DOHH2 (cell line): ENCODE measurements around the gene FXYD3.

Source experiments
- H3F3A ChIP-seq: fragments of 200-600 bp; sonication (generic), shearing (Covaris generic); 2 replicates; pipeline ENCODE4 v1.6.0; 2016; ENCODE audit warnings: antibody characterized with exemption, mild to moderate bottlenecking; ENCODE audit not compliant: control insufficient read depth, insufficient read depth
- H3K27ac ChIP-seq: fragments of 200-600 bp; sonication (generic); 2 replicates; pipeline ENCODE4 v1.5.1; 2014; ENCODE audit warnings: low read depth, mild to moderate bottlenecking, low read length, moderate library complexity
- H3K27me3 ChIP-seq: fragments of 200-600 bp; sonication (generic); 2 replicates; pipeline ENCODE4 v1.6.1; 2014; ENCODE audit warnings: mild to moderate bottlenecking, low read length, mixed read lengths; ENCODE audit not compliant: control insufficient read depth
- H3K36me3 ChIP-seq: fragments of 200-600 bp; sonication (generic); 2 replicates; pipeline ENCODE4 v1.6.1; 2014; ENCODE audit warnings: mild to moderate bottlenecking, low read length, moderate library complexity, mixed read lengths; ENCODE audit not compliant: control insufficient read depth
- H3K4me1 ChIP-seq: fragments of 200-600 bp; sonication (generic); 2 replicates; pipeline ENCODE4 v1.6.1; 2014; ENCODE audit warnings: mild to moderate bottlenecking, low read length, mixed read lengths; ENCODE audit not compliant: control insufficient read depth
- H3K4me2 ChIP-seq: fragments of 200-600 bp; sonication (generic); 2 replicates; pipeline ENCODE4 v1.6.0; 2014; ENCODE audit warnings: mild to moderate bottlenecking, low read length, moderate library complexity
- H3K4me3 ChIP-seq: fragments of 200-600 bp; sonication (generic); 2 replicates; pipeline ENCODE4 v1.5.1; 2014; ENCODE audit warnings: mild to moderate bottlenecking, low read length, mixed read lengths
- H3K79me2 ChIP-seq: fragments of 200-600 bp; sonication (generic); 2 replicates; pipeline ENCODE4 v1.6.1; 2014; ENCODE audit warnings: mild to moderate bottlenecking, low read length, mixed read lengths; ENCODE audit not compliant: control insufficient read depth
- H3K9me2 ChIP-seq: fragments of 200-600 bp; sonication (generic); replicated peaks from 2 replicates; pipeline ENCODE4 v1.6.1; 2014; ENCODE audit warnings: mild to moderate bottlenecking, low read length, mixed read lengths; ENCODE audit not compliant: control insufficient read depth
- H3K9me3 ChIP-seq: fragments of 200-600 bp; sonication (generic); 2 replicates; pipeline ENCODE4 v1.6.1; 2014; ENCODE audit warnings: antibody characterized with exemption, low read length, mixed read lengths; ENCODE audit not compliant: control insufficient read depth, insufficient read depth
- H4K20me1 ChIP-seq: fragments of 200-600 bp; sonication (generic); 2 replicates; pipeline ENCODE4 v1.6.0; 2014; ENCODE audit warnings: low read depth, mild to moderate bottlenecking, antibody characterized with exemption, low read length, moderate library complexity; ENCODE audit not compliant: control insufficient read depth, insufficient read depth
- EZH2phosphoT487 ChIP-seq: fragments of 200-600 bp; sonication (generic); IDR thresholded peaks from 2 replicates; pipeline ENCODE4 v1.6.1; 2017; ENCODE audit warnings: borderline replicate concordance, mild to moderate bottlenecking, antibody characterized with exemption, low read length, moderate library complexity, mixed read lengths
- TF ChIP-seq, protein P1 (sequence below): fragments of 200-600 bp; sonication (generic); IDR thresholded peaks from one replicate; pipeline ENCODE4 v1.5.1; 2014; ENCODE audit warnings: antibody characterized with exemption, mild to moderate bottlenecking, low read depth, low read length; ENCODE audit not compliant: poor library complexity, severe bottlenecking

Gene FXYD3

DNA sequence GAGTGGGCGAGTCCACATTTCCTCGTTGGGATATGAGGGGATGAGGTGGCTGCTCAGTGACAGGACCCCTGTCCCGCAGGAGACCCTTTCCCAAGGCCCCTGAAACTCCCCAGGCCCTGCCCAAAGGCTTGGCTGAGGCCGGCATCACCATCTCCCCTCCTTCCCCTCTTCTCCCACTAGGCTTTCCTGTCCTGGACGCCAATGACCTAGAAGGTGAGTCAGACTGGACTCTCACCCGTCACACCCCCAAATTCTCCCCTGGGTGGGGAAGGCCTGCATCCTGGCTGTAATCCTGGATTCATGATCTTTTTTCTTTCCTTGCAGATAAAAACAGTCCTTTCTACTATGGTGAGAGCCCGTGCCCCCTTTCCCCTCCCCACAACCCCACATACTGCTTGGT lies 5.3 kb downstream of the FXYD3 start:
- Histone ChIP-seq H3K27ac (no peak overlapping the region), H3K27me3 (peaks cover 7% of the 10 kb centered on the region), H3K4me1 (peaks cover 16% of the 10 kb centered on the region), H3K4me2 (no peak overlapping the region), H3K9me3 (no peaks in the 10 kb centered on the region), H4K20me1 (no peaks in the 10 kb centered on the region; the same call in 1 of the 2 replicates), H3K79me2 (no peaks in the 10 kb centered on the region), H3F3A (no peaks in the 10 kb centered on the region), H3K4me3 (no peak overlapping the region), H3K9me2 (no peaks in the 10 kb centered on the region), H3K36me3 (no peaks in the 10 kb centered on the region)
- TF ChIP-seq EZH2phosphoT487, result no peak
- TF ChIP-seq, protein P1, sequence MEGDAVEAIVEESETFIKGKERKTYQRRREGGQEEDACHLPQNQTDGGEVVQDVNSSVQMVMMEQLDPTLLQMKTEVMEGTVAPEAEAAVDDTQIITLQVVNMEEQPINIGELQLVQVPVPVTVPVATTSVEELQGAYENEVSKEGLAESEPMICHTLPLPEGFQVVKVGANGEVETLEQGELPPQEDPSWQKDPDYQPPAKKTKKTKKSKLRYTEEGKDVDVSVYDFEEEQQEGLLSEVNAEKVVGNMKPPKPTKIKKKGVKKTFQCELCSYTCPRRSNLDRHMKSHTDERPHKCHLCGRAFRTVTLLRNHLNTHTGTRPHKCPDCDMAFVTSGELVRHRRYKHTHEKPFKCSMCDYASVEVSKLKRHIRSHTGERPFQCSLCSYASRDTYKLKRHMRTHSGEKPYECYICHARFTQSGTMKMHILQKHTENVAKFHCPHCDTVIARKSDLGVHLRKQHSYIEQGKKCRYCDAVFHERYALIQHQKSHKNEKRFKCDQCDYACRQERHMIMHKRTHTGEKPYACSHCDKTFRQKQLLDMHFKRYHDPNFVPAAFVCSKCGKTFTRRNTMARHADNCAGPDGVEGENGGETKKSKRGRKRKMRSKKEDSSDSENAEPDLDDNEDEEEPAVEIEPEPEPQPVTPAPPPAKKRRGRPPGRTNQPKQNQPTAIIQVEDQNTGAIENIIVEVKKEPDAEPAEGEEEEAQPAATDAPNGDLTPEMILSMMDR, result no peak

DNA sequence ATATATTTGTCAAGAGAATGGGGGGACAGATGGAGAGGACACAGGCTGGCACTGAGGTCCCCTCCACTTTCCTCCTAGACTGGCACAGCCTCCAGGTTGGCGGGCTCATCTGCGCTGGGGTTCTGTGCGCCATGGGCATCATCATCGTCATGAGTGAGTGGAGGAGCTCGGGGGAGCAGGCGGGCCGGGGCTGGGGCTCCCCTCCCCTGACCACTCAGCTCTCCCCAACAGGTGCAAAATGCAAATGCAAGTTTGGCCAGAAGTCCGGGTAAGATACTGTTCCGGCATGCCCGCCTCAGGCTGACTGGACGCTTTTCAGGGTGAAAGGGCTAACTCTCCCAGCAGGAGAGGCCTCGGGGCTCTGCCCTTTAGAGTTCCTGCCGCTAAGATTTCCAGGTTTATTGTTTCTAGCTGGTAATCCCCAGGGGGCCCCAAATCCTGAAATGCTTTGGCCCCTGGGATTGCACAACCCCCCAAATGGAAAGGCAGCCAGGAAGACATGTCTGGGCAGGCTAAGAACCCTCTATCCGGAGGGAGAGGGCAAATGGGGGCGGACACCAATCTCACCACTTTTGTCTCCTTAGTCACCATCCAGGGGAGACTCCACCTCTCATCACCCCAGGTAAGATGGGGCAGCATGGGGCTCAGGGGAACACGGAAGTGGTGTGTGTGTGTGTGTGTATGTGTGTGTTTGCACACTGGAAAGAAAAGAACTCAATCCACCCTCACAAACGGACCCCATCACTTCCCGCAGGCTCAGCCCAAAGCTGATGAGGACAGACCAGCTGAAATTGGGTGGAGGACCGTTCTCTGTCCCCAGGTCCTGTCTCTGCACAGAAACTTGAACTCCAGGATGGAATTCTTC lies 7.3 kb downstream of the FXYD3 start:
- no peak overlapping the region for H3K4me3 ChIP-seq
- H3K36me3 ChIP-seq, result no peaks in the 10 kb centered on the region

DNA sequence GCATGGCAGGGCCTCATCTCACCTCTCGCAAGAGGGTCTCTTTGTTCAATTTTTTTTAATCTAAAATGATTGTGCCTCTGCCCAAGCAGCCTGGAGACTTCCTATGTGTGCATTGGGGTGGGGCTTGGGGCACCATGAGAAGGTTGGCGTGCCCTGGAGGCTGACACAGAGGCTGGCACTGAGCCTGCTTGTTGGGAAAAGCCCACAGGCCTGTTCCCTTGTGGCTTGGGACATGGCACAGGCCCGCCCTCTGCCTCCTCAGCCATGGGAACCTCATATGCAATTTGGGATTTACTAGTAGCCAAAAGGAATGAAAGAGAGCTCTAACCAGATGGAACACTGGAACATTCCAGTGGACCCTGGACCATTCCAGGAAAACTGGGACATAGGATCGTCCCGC lies 8.0 kb downstream of the FXYD3 start:
- TF ChIP-seq, protein P1, result no peak
- TF ChIP-seq EZH2phosphoT487, result no peak
- Histone ChIP-seq H3F3A (no peaks in the 10 kb centered on the region), H3K4me3 (no peak overlapping the region; the same call in 1 of the 2 replicates), H3K27me3 (peaks cover 7% of the 10 kb centered on the region), H3K36me3 (no peaks in the 10 kb centered on the region), H3K4me2 (peak overlapping the region; percentile 82; the same call in 1 of the 2 replicates), H3K27ac (no peak overlapping the region), H3K9me2 (no peaks in the 10 kb centered on the region), H3K9me3 (no peaks in the 10 kb centered on the region), H4K20me1 (no peaks in the 10 kb centered on the region; the same call in 1 of the 2 replicates), H3K79me2 (no peaks in the 10 kb centered on the region), H3K4me1 (peaks cover 16% of the 10 kb centered on the region)

More for the DNA sequence above, 7.3 kb downstream of the FXYD3 start:
- no peak overlapping the region for H3K4me2 ChIP-seq
- H3F3A ChIP-seq, result no peaks in the 10 kb centered on the region
- no peaks in the 10 kb centered on the region for H3K9me2 ChIP-seq
- TF ChIP-seq, protein P1, result no peak
- TF ChIP-seq EZH2phosphoT487, result no peak
- no peaks in the 10 kb centered on the region for H3K9me3 ChIP-seq
- peaks cover 7% of the 10 kb centered on the region for H3K27me3 ChIP-seq
- no peaks in the 10 kb centered on the region; the same call in 1 of the 2 replicates for H4K20me1 ChIP-seq
- no peaks in the 10 kb centered on the region for H3K79me2 ChIP-seq
- H3K4me1 ChIP-seq, result peaks cover 16% of the 10 kb centered on the region
- no peak overlapping the region for H3K27ac ChIP-seq
